ENCODE measurements around the gene LAPTM4A.
A peak's percentile ranks its signal among the peaks of the same experiment; 100 is the strongest.

The LAPTM4A gene

DNA sequence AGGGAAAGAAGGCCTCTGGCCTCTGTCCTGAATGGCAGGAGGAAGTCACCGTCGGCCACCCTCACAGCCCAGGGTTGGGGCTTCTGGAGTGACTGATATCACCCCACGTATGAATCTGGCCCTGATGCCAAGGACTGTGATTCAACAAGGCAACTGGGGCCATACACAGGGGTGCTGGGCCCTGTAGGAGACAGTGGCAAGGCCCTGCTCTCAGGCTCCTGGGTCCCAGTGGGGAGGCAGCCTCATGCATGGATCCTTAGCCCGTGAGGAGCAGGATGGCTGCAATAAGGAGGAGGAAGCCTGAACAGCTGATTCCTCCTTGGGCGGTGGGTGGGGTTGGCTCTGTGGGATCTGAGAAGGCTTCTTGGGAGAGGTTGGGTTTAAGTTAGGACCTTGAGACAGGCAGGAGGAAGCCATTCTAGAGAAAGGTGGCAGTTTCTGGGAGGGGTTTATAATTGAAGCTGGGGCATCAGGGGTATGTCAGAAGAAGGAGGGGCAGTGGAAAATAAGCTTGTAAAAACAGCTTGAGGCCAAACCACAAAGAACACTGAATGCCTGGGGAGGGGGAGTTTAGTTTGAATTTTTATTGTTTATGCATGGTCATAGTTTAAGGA lies 42.8 kb upstream of the LAPTM4A start:
- TF ChIP-seq, protein P1, sequence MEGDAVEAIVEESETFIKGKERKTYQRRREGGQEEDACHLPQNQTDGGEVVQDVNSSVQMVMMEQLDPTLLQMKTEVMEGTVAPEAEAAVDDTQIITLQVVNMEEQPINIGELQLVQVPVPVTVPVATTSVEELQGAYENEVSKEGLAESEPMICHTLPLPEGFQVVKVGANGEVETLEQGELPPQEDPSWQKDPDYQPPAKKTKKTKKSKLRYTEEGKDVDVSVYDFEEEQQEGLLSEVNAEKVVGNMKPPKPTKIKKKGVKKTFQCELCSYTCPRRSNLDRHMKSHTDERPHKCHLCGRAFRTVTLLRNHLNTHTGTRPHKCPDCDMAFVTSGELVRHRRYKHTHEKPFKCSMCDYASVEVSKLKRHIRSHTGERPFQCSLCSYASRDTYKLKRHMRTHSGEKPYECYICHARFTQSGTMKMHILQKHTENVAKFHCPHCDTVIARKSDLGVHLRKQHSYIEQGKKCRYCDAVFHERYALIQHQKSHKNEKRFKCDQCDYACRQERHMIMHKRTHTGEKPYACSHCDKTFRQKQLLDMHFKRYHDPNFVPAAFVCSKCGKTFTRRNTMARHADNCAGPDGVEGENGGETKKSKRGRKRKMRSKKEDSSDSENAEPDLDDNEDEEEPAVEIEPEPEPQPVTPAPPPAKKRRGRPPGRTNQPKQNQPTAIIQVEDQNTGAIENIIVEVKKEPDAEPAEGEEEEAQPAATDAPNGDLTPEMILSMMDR (IDR thresholded peaks at IDR 0.05; ENCODE audit: low read depth, low read length): no peak
- H3K4me3 ChIP-seq (ENCODE audit: low read depth, low read length): no peak overlapping the region
- DNase-seq (ENCODE audit: low read depth, low spot score): no peak
- in situ Hi-C loops (cut with HindIII; ENCODE audit: low sequenced_read_pairs): no loop called here

GRCh38 chr2:20093263-20094141 lies 42.1 kb upstream of the LAPTM4A start:
- DNase-seq (ENCODE audit: low read depth, low spot score): peak; percentile 83
- in situ Hi-C loops (cut with HindIII; ENCODE audit: low sequenced_read_pairs): no loop called here
- H3K4me3 ChIP-seq (ENCODE audit: low read depth, low read length): no peak overlapping the region
- TF ChIP-seq, protein P1 (IDR thresholded peaks at IDR 0.05; ENCODE audit: low read depth, low read length): peak; percentile 76

DNA sequence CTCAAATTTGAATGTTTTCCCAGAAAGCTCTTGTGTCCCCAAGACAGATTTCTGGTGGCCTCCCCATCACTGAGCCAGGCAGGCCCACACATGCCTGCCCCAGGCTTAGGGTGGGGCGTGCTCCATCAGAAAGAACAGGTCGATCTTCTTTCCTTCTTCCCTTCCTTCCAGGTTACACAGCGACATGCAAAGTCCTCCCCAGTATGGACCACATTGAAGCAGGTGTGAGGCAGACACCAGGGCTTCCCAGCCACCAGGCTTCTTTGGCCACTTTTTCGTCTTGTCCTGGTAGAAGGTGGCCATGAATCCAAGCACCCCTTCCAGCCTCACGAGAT lies 41.4 kb upstream of the LAPTM4A start:
- DNase-seq (ENCODE audit: low read depth, low spot score): no peak
- no peak overlapping the region for H3K4me3 ChIP-seq (ENCODE audit: low read depth, low read length)
- in situ Hi-C loops (cut with HindIII; ENCODE audit: low sequenced_read_pairs): no loop called here
- TF ChIP-seq, protein P1 (IDR thresholded peaks at IDR 0.05; ENCODE audit: low read depth, low read length): no peak

GRCh38 chr2:20092226-20092900 lies 40.9 kb upstream of the LAPTM4A start:
- in situ Hi-C loops (cut with HindIII; ENCODE audit: low sequenced_read_pairs): no loop called here
- no peak overlapping the region for H3K4me3 ChIP-seq (ENCODE audit: low read depth, low read length)
- TF ChIP-seq, protein P1 (IDR thresholded peaks at IDR 0.05; ENCODE audit: low read depth, low read length): no peak
- no peak for DNase-seq (ENCODE audit: low read depth, low spot score)

- TF ChIP-seq, protein P1 (IDR thresholded peaks at IDR 0.05; ENCODE audit: low read depth, low read length): no peak
- in situ Hi-C loops (cut with HindIII; ENCODE audit: low sequenced_read_pairs): no loop called here
- no peak overlapping the region for H3K4me3 ChIP-seq (ENCODE audit: low read depth, low read length)
- DNase-seq (ENCODE audit: low read depth, low spot score): peak; percentile 90
Observed at GRCh38 chr2:20091305-20091991, 40.0 kb upstream of the LAPTM4A start.
